Neuronal stem cell (in vitro differentiated cells): ENCODE results near the gene AMN.
"Not testable (repeated sequence)": the region's sequence is repeated elsewhere in the genome, so short reads cannot be mapped to it uniquely, and the experiment has no call there.

ENCODE experiments used
- DNase-seq: peaks from one replicate; pipeline ENCODE4 v3.0.0-alpha.2; 2013; ENCODE audit warnings: low spot score
- H2AFZ ChIP-seq: one replicate; pipeline ENCODE4 v1.6.1; 2013; ENCODE audit warnings: mild to moderate bottlenecking, low read length, inconsistent platforms
- H2AK5ac ChIP-seq: 2 replicates; pipeline ENCODE4 v1.6.1; 2013; ENCODE audit warnings: low read depth, mild to moderate bottlenecking, inconsistent platforms, low read length, moderate library complexity, mixed read lengths
- H2BK120ac ChIP-seq: 2 replicates; pipeline ENCODE4 v1.6.1; 2013; ENCODE audit warnings: low read depth, mild to moderate bottlenecking, inconsistent platforms, low read length, moderate library complexity, mixed read lengths
- H2BK12ac ChIP-seq: one replicate; pipeline ENCODE4 v1.6.1; 2013; ENCODE audit warnings: low read length, inconsistent platforms
- H2BK15ac ChIP-seq: 2 replicates; pipeline ENCODE4 v1.6.1; 2013; ENCODE audit warnings: mild to moderate bottlenecking, low read length, inconsistent platforms, mixed read lengths
- H2BK5ac ChIP-seq: one replicate; pipeline ENCODE4 v1.6.1; 2013; ENCODE audit warnings: inconsistent platforms, mild to moderate bottlenecking, low read length, moderate library complexity
- H3K14ac ChIP-seq: one replicate; pipeline ENCODE4 v1.6.1; 2013; ENCODE audit warnings: low read length, inconsistent platforms
- H3K18ac ChIP-seq: 2 replicates; pipeline ENCODE4 v1.6.1; 2013; ENCODE audit warnings: low read length, inconsistent platforms
- H3K23ac ChIP-seq: 2 replicates; pipeline ENCODE4 v1.6.1; 2013; ENCODE audit warnings: low read depth, mild to moderate bottlenecking, mixed read lengths, low read length, inconsistent platforms; ENCODE audit not compliant: poor library complexity
- H3K27ac ChIP-seq: replicated peaks from 3 replicates; pipeline ENCODE4 v1.5.1; 2013; ENCODE audit warnings: low read length, inconsistent platforms
- H3K27me3 ChIP-seq, 3 experiments: 2 replicates each; pipeline ENCODE4 v1.6.1; 2013; ENCODE audit warnings: low read length in 3 of 3, mild to moderate bottlenecking in 2 of 3, inconsistent platforms in 1 of 3, low read depth in 1 of 3, mixed read lengths in 1 of 3, moderate library complexity in 1 of 3; ENCODE audit not compliant: control insufficient read depth in 3 of 3, insufficient read depth in 3 of 3
- H3K36me3 ChIP-seq, 2 donors: replicated peaks in 1 of 2; 2 replicates each; pipeline ENCODE4 v1.6.1; 2013; ENCODE audit warnings: low read length in 2 of 2; ENCODE audit not compliant: control insufficient read depth in 2 of 2, insufficient read depth in 2 of 2
- H3K4ac ChIP-seq: 2 replicates; pipeline ENCODE4 v1.6.1; 2013; ENCODE audit warnings: inconsistent platforms, mild to moderate bottlenecking, low read length, moderate library complexity
- H3K4me1 ChIP-seq, 2 donors: 1 replicate in 1 of 2; 2 replicates in 1 of 2; pipeline ENCODE4 v1.6.1; 2013; ENCODE audit warnings: low read length in 2 of 2, low read depth in 1 of 2; ENCODE audit not compliant: control insufficient read depth in 2 of 2, insufficient read depth in 1 of 2
- H3K4me2 ChIP-seq: one replicate; pipeline ENCODE4 v1.6.1; 2013; ENCODE audit warnings: mild to moderate bottlenecking, low read length, inconsistent platforms; ENCODE audit not compliant: insufficient read depth, poor library complexity, severe bottlenecking
- H3K4me3 ChIP-seq, 2 donors: 2 replicates each; pipeline ENCODE4 v1.5.1; 2013; ENCODE audit warnings: low read length in 2 of 2, mild to moderate bottlenecking in 2 of 2, inconsistent platforms in 1 of 2, moderate library complexity in 1 of 2
- H3K79me1 ChIP-seq: one replicate; pipeline ENCODE4 v1.6.1; 2013; ENCODE audit warnings: low read depth, mild to moderate bottlenecking, inconsistent platforms, low read length, moderate library complexity
- H3K9ac ChIP-seq: one replicate; pipeline ENCODE4 v1.6.1; 2013; ENCODE audit warnings: mild to moderate bottlenecking, low read depth, low read length, inconsistent platforms; ENCODE audit not compliant: poor library complexity
- H3K9me3 ChIP-seq, 2 donors: replicated peaks in 1 of 2; 2 replicates each; pipeline versions ENCODE3 to v1.6.1; 2013; ENCODE audit warnings: low read length in 2 of 2, mild to moderate bottlenecking in 2 of 2, inconsistent platforms in 1 of 2, low read depth in 1 of 2, mixed read lengths in 1 of 2, moderate library complexity in 1 of 2; ENCODE audit not compliant: control insufficient read depth in 2 of 2, insufficient read depth in 1 of 2
- H4K8ac ChIP-seq: one replicate; pipeline ENCODE4 v1.6.1; 2013; ENCODE audit warnings: low read depth, mild to moderate bottlenecking, inconsistent platforms, low read length, moderate library complexity
- H4K91ac ChIP-seq: one replicate; pipeline ENCODE4 v1.6.1; 2013; ENCODE audit warnings: low read length, low read depth, mild to moderate bottlenecking, inconsistent platforms; ENCODE audit not compliant: poor library complexity
- WGBS, 2 donors: extraction: QIAGEN DNeasy Blood & Tissue Kit; methylation state at CpG; one replicate each; pipeline ENCODE4 v1.1.7; 2013; ENCODE audit warnings: missing lambda C conversion rate in 2 of 2, mixed read lengths in 1 of 2; ENCODE audit not compliant: insufficient read length in 2 of 2, insufficient replicate concordance in 1 of 2; ENCODE audit errors: extremely low coverage in 2 of 2; 5-methylcytosine and 5-hydroxymethylcytosine counted together

The AMN gene

DNA sequence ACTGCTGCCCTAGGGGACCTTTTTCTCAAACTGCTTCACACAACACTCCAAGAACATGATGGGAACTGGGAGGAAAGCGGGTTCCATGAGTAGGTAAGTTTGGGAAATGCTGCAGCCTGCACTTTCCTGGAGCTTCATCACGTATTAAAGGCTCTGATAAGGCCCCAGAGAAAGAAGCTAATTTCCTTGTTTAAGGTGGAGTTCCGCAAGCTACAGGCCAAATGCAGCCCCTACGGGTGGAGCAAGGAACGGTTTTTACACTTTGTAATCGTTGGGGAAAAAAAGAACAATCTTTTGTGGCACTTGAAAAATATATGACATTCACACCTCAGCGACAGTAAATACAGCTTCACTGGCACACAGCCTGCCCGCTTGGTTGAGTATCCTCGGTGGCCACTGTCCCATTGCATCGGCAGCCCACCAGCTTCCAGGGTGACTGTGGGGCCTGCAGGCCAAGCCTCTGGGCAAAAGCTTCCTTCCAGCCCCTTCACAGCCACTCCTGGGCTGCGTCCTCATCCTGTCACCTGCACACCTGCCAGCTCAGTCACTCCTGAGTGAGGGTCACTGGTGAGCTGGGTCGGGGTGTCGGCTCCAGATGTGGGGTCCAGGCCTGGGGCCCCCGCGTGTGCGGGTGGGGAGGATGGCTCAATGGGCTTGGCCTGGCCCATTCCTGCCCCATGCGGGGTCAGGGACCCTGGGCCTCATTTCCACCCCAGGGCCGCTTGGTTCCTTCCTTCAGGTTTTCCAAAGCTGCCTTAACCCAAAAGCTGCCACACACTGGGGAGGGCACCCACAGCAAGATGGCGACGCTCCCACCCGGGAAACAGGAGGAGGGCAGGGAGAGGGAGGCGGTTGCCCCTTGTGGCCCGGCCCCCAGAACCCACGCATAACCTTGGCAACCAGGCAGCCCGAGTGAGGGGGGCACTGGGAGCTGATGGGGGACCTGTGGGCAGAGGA lies 2.4 kb downstream of the AMN start:
- Histone ChIP-seq H3K4me1 (peaks cover 12 to 15% of the 10 kb centered on the region in 2 donors), H3K4me3 (no peak overlapping the region), H3K27ac (no peak overlapping the region), H2BK120ac (no peak overlapping the region), H3K14ac (peak overlapping the region; percentile 38), H3K4me2 (no peak overlapping the region), H2AK5ac (no peak overlapping the region), H2BK15ac (peak overlapping the region; percentile 94), H3K9ac (no peak overlapping the region), H2BK5ac (peak overlapping the region; percentile 24), H2BK12ac (no peak overlapping the region), H3K4ac (peak overlapping the region; percentile 12), H4K8ac (no peak overlapping the region), H3K27me3 (peaks cover 18 to 57% (median 34%) of the 10 kb centered on the region in 3 experiments), H3K18ac (peak overlapping the region; percentile 51), H3K36me3 (no peaks in the 10 kb centered on the region), H3K9me3 (peaks cover 6 to 8% of the 10 kb centered on the region in 2 donors), H2AFZ (peak overlapping the region; percentile 49), H3K23ac (peak overlapping the region; percentile 5), H4K91ac (no peak overlapping the region), H3K79me1 (peaks cover 5% of the 10 kb centered on the region)
- WGBS, 2 donors = no CpG with 5 or more reads among the region's 25 CpGs
- DNase-seq = no peak

DNA sequence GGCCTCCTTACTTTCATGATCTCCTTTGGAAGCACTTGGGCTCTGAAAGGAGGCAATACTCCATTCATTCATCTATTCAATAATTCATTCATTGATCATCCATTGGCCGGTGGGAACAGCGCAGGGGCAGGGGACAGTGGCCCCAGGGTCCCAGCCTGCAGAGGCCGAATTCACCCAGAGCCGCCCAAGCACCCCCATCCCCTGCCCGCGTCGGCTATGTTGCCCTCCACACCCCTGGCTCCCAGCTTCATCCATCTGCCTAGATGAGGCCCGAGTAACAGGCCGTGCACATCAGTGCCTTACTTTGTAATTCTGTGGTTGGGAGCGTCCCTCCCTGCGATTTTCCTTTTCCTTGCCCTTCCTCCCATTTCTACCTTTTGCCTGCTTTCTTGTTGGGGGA lies 3.2 kb downstream of the AMN start:
- no peak overlapping the region for H2AFZ ChIP-seq
- peak overlapping the region; percentile 24 for H2BK5ac ChIP-seq
- no peak overlapping the region for H3K4me2 ChIP-seq
- peak overlapping the region; percentile 32 for H2AK5ac ChIP-seq
- H3K14ac ChIP-seq = peak overlapping the region; percentile 38
- H4K91ac ChIP-seq = no peak overlapping the region
- no CpG with 5 or more reads among the region's 11 CpGs for WGBS, 2 donors
- no peak overlapping the region for H2BK15ac ChIP-seq
- H3K18ac ChIP-seq = peak overlapping the region; percentile 3
- H3K36me3 ChIP-seq = no peaks in the 10 kb centered on the region
- H2BK120ac ChIP-seq = no peak overlapping the region
- H3K9me3 ChIP-seq = peaks cover under 1 to 5% of the 10 kb centered on the region in 2 donors
- no peak overlapping the region for H3K4me3 ChIP-seq
- H3K27me3 ChIP-seq = peaks cover 21 to 65% (median 34%) of the 10 kb centered on the region in 3 experiments
- H3K79me1 ChIP-seq = peaks cover 5% of the 10 kb centered on the region
- no peak overlapping the region for H2BK12ac ChIP-seq
- H3K9ac ChIP-seq = no peak overlapping the region
- no peak overlapping the region for H3K27ac ChIP-seq
- no peak overlapping the region for H4K8ac ChIP-seq
- H3K4me1 ChIP-seq = peaks cover 12 to 15% of the 10 kb centered on the region in 2 donors
- no peak overlapping the region for H3K23ac ChIP-seq
- no peak overlapping the region for H3K4ac ChIP-seq
- no peak for DNase-seq

DNA sequence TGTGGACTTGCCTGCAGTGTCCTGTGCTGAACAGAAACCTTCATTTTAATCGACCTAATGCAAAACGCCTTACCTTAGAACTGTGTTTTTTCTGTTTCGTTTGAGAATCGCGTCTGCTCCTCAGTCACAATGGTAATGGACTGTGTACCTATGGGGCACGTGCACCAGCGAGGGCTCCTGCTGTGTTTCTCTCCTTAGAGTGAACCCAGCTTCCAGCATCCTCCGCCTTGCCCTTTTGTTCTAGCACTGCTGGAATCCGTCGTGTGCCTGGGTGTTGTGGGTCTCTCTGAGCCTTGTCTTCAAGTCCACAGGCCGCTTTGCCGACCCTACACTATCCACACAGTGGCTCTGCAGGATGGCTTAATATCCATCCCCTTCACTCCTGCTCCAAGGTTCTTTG lies 3.6 kb downstream of the AMN start:
- Histone ChIP-seq H2AFZ (peak overlapping the region; percentile 49), H3K23ac (no peak overlapping the region), H4K91ac (no peak overlapping the region), H3K18ac (peak overlapping the region; percentile 42), H3K4me3 (no peak overlapping the region), H3K27ac (no peak overlapping the region), H3K14ac (no peak overlapping the region), H3K4me1 (peaks cover 12 to 15% of the 10 kb centered on the region in 2 donors), H2BK120ac (no peak overlapping the region), H2BK12ac (no peak overlapping the region), H3K9me3 (peaks cover 0 to 4% of the 10 kb centered on the region in 2 donors), H3K4me2 (no peak overlapping the region), H3K36me3 (no peaks in the 10 kb centered on the region), H3K27me3 (peaks cover 22 to 69% (median 34%) of the 10 kb centered on the region in 3 experiments), H3K4ac (no peak overlapping the region), H4K8ac (no peak overlapping the region), H2AK5ac (no peak overlapping the region), H3K9ac (peak overlapping the region; percentile 24), H2BK5ac (no peak overlapping the region), H3K79me1 (peaks cover 7% of the 10 kb centered on the region), H2BK15ac (no peak overlapping the region)
- no CpG with 5 or more reads among the region's 12 CpGs for WGBS, 2 donors
- no peak for DNase-seq

DNA sequence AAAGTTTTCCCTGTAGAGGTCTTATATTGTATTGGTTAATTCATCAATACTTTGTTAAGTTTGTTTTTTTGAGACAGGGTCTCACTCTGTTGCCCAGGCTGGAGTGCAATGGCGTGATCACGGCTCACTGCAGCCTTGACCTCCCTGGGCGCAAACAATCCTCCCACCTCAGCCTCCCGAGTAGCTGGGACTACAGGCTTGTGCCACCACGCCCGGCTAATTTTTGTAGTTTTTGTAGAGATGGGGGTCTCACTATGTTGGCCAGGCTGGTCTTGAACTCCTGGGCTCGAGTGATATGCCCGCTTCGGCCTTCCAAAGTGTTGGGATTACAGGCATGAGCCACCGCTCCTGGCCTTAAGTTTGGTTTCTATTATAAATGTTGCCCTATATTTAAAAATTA lies 4.4 kb downstream of the AMN start:
- H3K27ac ChIP-seq, H2BK120ac ChIP-seq, H2BK15ac ChIP-seq, H3K9ac ChIP-seq, H4K91ac ChIP-seq, H3K18ac ChIP-seq, H3K14ac ChIP-seq, H3K36me3 ChIP-seq, H2AK5ac ChIP-seq, H3K79me1 ChIP-seq, H3K4me2 ChIP-seq, H3K4me3 ChIP-seq, H2BK5ac ChIP-seq, H3K4ac ChIP-seq, DNase-seq, H3K23ac ChIP-seq, H2BK12ac ChIP-seq, H4K8ac ChIP-seq, H3K9me3 ChIP-seq, H2AFZ ChIP-seq: not testable (repeated sequence)
- WGBS, 2 donors = no CpG with 5 or more reads among the region's 10 CpGs
- peaks cover 12 to 15% of the 10 kb centered on the region in 2 donors for H3K4me1 ChIP-seq
- H3K27me3 ChIP-seq = peaks cover 22 to 77% (median 34%) of the 10 kb centered on the region in 3 experiments
